C4-2B (cell line): ENCODE results near the gene MAMDC2.

Source experiments
- CTCF ChIP-seq: fragments of 450-650 bp; conservative IDR thresholded peaks from 2 replicates; pipeline ENCODE4 v1.5.1; 2017; ENCODE audit warnings: mild to moderate bottlenecking
- ZFX ChIP-seq: fragments of 450-650 bp; IDR thresholded peaks from 2 replicates; pipeline ENCODE4 v1.6.1; 2017

DNA sequence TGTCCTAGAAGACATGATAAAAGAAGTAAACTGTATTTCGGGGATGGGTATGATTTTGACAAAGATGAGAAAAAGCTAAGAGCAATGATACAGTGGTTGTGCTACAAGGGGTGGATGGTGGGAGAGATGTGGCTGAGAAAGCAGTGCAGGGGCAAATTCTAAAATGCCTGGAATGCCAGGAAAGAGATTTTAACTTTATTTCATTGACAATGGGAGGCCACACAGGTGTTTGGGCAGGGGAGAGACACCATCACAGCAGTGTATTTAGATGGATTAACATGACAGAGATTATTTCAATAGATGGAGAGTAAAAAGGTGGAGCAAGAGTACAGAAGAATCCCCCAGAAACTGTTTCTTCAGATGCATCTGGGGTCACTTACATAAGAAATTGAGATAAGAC is 71.2 kb downstream of the MAMDC2 start:
- TF ChIP-seq CTCF (no peak), ZFX (no peak)
